Measurements from ENCODE around the gene TCN1. TPM values are rescaled to one million over a fixed set of nuclear protein-coding genes. Genes with fewer than 3 reads are reported as not detected.

The TCN1 gene
- total RNA-seq, 1 experiment from 2014 or later: not detected

DNA sequence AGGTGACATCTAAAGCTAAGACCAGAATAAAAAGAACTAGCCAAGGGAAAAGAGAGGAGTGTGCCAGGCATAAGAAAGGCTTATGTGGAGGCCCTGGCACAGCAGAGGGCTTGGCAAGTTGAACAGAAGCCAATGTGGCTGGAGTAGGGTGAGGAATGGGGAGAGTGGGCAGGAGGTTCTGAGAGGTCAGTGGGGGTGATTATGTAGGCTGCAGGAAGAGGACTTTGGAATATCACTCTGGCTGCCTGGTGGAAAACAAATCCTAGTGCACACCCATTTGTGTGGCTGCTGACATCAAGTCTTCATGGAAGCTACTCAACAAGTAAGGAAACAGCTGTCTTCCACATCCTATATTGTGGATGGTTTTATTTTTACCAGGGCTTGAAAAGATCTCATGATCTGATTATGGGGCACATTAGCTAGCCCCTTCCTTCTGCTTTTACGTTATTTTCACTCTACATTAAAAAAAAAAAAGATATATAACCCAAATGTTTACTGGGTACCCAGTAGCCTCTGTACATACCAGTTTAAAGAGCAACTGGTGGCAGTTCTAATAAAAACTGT is 59.2 kb downstream of the TCN1 start:
- no peak for DNase-seq (ENCODE audit: low spot score)

DNA sequence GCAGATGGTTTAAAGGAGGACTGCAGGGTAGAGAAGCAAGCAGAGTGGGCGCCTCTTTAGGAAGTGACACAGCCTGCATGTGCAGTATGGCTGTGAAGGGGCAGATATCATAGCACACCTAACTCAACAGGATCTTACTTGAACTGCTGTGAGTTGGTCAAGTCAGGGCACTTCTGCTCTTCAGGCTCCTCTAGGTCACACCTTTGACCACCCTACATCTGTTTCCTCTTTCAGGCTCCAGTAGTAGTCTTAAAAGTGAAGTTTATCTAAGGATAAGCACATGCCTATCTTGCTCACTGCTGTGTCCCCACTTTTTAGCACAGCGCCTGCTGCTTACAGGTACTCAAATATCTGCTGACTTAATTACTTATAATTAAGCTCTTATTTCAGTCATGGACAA is 62.2 kb downstream of the TCN1 start:
- no peak for DNase-seq (ENCODE audit: low spot score)

Other genes with a start within 250 kb of the TCN1 start
- gene PATL1, start 197.4 kb downstream of the TCN1 start, total RNA-seq (2014; rRNA removed; shearing (Covaris generic)): 19.9 and 20.3 TPM in 2 replicates
- gene OR10V1, start 152.6 kb downstream of the TCN1 start, total RNA-seq (2014; rRNA removed; shearing (Covaris generic)): not detected in 2 replicates
- gene STX3, start 111.1 kb downstream of the TCN1 start, total RNA-seq (2014; rRNA removed; shearing (Covaris generic)): 53.2 and 70.0 TPM in 2 replicates
- 58.4 and 66.5 TPM in 2 replicates for gene MRPL16, start 55.7 kb downstream of the TCN1 start, total RNA-seq (2014; rRNA removed; shearing (Covaris generic))
- not detected in 2 replicates for gene CBLIF, start 21.0 kb downstream of the TCN1 start, total RNA-seq (2014; rRNA removed; shearing (Covaris generic))
- not detected in 2 replicates for gene OOSP3, start 12.3 kb upstream of the TCN1 start, total RNA-seq (2014; rRNA removed; shearing (Covaris generic))
- not detected in 2 replicates for gene OOSP1, start 71.9 kb upstream of the TCN1 start, total RNA-seq (2014; rRNA removed; shearing (Covaris generic))
- not detected in 2 replicates for gene OOSP4A, start 97.5 kb upstream of the TCN1 start, total RNA-seq (2014; rRNA removed; shearing (Covaris generic))
- not detected in 2 replicates for gene OOSP4B, start 150.7 kb upstream of the TCN1 start, total RNA-seq (2014; rRNA removed; shearing (Covaris generic))
- gene OOSP2, start 173.9 kb upstream of the TCN1 start, total RNA-seq (2014; rRNA removed; shearing (Covaris generic)): not detected in 2 replicates
- not detected in 2 replicates for gene MS4A3, start 190.2 kb upstream of the TCN1 start, total RNA-seq (2014; rRNA removed; shearing (Covaris generic))
- not detected in 2 replicates for gene MS4A2, start 222.2 kb upstream of the TCN1 start, total RNA-seq (2014; rRNA removed; shearing (Covaris generic))

Measured in A172 (cell line).